ENCODE results near the gene C4orf33.

C4orf33 gene

DNA sequence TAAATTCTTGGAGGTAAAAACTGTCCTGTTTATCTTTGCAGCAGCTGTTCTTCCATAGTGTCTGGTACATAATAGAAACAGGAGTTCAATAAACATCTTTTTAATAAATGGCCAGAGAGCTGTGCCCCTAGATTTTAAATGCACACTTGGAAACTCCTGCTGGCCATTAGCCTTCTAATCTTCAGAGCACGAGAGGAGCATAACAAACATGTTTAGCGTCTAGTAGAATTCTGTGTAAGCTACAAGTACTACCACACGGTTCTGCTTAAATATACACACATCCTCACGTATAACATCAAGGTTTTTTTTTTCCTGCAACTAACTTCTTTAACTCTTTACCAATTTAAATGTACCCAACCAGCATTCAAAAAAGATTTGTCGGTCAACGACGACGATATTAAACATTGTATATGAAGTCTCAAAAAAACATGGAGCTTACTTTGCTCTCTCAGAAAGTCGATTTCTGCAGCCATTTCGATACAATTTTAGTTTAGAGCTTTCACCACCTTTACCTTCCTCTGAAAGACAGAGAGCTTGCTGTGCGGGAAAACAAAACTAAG is 3.2 kb upstream of the C4orf33 start:
- H3K9ac ChIP-seq (ENCODE audit: low read length in 2 of 2), result peak overlapping the region; percentile 86 to 92
- peak overlapping the region; percentile 91 to 92 for H3K4me3 ChIP-seq (ENCODE audit: low read length in 2 of 2)
- H3K9me3 ChIP-seq (ENCODE audit: control insufficient read depth in 2 of 2, low read length in 2 of 2), result no peaks in the 10 kb centered on the region
- H3K36me3 ChIP-seq (ENCODE audit: control insufficient read depth in 2 of 2, insufficient read depth in 2 of 2, low read length in 2 of 2), result no peaks in the 10 kb centered on the region
- no peaks in the 10 kb centered on the region for H3K4me1 ChIP-seq (ENCODE audit: control insufficient read depth, insufficient read depth, low read length)
- peak overlapping the region; percentile 88 for H3K27ac ChIP-seq (ENCODE audit: low read length)
- H3K27me3 ChIP-seq (ENCODE audit: control insufficient read depth in 1 of 2, insufficient read depth in 2 of 2, low read length in 2 of 2), result no peaks in the 10 kb centered on the region

DNA sequence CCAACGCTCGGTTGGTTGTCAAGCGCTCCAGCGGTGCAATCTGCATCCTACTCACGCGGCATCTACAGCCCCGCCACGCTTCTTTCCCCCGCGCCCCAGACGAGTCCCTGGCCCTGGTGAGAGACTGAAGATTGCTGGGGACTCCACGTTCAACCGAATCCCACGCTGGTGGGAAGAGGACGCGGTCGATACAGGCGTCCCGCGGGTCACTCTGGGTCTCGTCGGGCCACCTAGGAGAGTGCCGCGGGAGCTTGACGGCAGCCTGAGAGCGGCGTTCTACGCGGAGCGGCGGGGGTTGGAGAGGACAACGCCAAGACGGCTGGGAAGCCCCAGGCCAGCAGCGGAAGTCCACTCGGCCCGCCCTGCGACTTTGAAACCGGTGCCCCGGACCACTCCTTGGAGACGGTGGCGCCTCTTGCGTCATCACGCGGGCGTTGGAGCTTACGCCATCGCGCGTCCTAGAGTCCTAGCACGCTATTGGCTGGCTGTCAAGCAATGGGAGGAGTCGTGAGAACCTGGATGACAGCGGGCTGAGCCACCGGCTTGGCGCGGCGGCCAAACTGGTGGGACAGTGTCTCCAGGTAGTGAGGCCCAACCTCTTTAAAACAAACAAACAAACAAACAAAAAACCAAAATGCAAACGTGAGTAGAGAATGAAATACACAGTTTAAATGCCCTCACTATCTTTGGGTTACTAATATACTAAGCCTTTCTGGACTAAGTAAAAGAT is 2.6 kb upstream of the C4orf33 start, which contains the start of gene SCLT1:
Gene SCLT1, minus strand, starts transcription at position 349 of the 730 bp plus-strand sequence. CDS start 436 bp downstream, outside the sequence.
- peak within 1 kb of the TSS; percentile 86 to 92 for H3K9ac ChIP-seq (ENCODE audit: low read length in 2 of 2)
- H3K4me1 ChIP-seq (ENCODE audit: control insufficient read depth, insufficient read depth, low read length), result no peaks in the 10 kb centered on the region
- H3K4me3 ChIP-seq (ENCODE audit: low read length in 2 of 2), result peak within 1 kb of the TSS; percentile 91 to 92
- H3K27ac ChIP-seq (ENCODE audit: low read length), result peak within 1 kb of the TSS; percentile 88
- no peaks in the 10 kb centered on the region for H3K27me3 ChIP-seq (ENCODE audit: control insufficient read depth in 1 of 2, insufficient read depth in 2 of 2, low read length in 2 of 2)
- no peaks in the 10 kb centered on the region for H3K9me3 ChIP-seq (ENCODE audit: control insufficient read depth in 2 of 2, low read length in 2 of 2)
- H3K36me3 ChIP-seq (ENCODE audit: control insufficient read depth in 2 of 2, insufficient read depth in 2 of 2, low read length in 2 of 2), result no peaks in the 10 kb centered on the region

DNA sequence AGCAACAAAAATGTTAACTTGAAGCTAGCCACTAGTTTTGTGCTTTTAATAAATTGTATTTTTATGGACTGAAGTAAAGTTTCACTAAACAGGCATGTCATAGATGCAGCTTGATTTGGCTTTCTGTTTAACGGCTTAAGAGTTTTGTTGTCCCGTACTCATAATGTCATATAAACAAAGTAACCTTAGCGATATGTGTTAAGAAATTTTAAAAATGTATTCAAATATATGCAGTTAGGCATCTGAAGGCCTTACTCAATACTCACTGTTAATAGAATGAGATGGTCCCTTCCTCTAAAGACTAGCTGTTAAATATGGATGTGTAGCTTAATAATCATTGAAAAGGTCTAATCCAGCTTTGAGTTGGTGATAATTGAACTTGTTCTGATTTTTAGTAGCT is 1.6 kb upstream of the C4orf33 start:
- Histone ChIP-seq H3K4me1 (ENCODE audit: control insufficient read depth, insufficient read depth, low read length) (no peaks in the 10 kb centered on the region), H3K27me3 (ENCODE audit: control insufficient read depth in 1 of 2, insufficient read depth in 2 of 2, low read length in 2 of 2) (no peaks in the 10 kb centered on the region), H3K9ac (ENCODE audit: low read length in 2 of 2) (peak overlapping the region in 1 of 2 donors; percentile 92), H3K9me3 (ENCODE audit: control insufficient read depth in 2 of 2, low read length in 2 of 2) (no peaks in the 10 kb centered on the region), H3K27ac (ENCODE audit: low read length) (no peak overlapping the region), H3K36me3 (ENCODE audit: control insufficient read depth in 2 of 2, insufficient read depth in 2 of 2, low read length in 2 of 2) (no peaks in the 10 kb centered on the region), H3K4me3 (ENCODE audit: low read length in 2 of 2) (peak overlapping the region in 1 of 2 donors; percentile 91)

DNA sequence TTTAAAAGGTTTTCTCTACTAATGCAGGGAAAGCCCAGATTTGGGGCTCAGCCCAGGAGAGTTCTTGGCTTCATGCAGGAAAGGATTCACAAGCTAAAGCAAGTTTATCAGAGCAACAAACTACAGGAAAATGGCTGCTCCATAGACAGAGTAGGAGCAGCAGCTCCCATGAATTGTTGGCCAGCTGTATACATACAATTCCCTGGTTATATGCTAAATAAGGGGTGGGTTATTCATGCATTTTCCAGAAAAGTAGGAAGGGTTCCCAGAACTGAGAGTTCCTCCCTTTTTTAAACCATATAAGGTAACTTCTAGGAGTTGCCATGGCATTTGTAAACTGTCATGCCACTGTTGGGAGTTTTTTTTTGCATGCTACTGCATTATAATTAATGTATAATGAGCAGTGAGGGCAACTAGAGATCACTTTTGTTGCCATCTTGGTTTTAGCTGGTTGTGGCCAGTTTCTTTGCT is 2.6 kb downstream of the C4orf33 start:
- Histone ChIP-seq H3K4me1 (ENCODE audit: control insufficient read depth, insufficient read depth, low read length) (no peaks in the 10 kb centered on the region), H3K9ac (ENCODE audit: low read length in 2 of 2) (no peak overlapping the region), H3K4me3 (ENCODE audit: low read length in 2 of 2) (no peak overlapping the region)

DNA sequence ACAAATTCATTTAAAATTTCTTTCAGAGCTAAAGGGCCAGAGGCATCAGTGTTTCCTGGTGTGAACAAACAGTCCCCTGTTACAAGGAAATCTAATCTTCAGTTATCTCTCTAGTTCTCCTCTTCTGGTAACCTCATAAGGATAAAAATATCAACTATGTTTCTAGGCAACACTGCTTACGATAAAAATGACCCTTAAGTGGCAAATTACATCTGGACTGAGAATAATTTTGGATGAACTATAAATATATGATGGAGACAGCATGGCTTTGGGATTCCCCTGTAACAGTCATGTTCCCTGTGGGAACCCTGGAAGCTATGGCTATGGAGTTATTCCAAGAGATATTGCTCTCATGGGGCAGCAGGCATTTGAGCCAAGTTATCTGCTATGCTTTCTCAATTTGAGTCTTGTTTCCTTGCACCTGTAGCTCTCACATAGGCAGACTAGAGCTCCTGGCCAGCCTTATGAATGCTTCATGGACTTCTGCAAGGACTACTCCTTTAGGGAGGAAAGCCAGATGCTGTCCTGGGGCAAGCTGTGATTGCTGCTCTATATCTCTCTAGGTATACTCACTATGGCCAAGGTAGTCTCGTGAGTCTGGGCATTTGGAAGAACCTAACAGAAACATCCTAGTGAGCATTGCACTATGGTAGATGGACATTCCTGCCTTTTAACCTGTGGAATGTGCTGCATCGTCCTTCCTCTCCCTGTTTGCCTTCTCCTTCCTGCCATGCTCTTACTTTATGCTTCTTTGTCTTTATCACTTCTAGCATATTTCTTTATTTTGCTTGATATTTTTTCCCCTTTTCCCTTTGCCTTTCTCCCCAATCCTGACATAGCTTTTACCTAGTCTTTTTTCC is 14.2 kb downstream of the C4orf33 start:
- Histone ChIP-seq H3K4me1 (ENCODE audit: control insufficient read depth, insufficient read depth, low read length) (no peaks in the 10 kb centered on the region), H3K4me3 (ENCODE audit: low read length in 2 of 2) (no peak overlapping the region), H3K36me3 (ENCODE audit: control insufficient read depth in 2 of 2, insufficient read depth in 2 of 2, low read length in 2 of 2) (peaks cover 0 to 4% of the 10 kb centered on the region in 2 donors), H3K27me3 (ENCODE audit: control insufficient read depth in 1 of 2, insufficient read depth in 2 of 2, low read length in 2 of 2) (no peaks in the 10 kb centered on the region), H3K27ac (ENCODE audit: low read length) (no peak overlapping the region), H3K9me3 (ENCODE audit: control insufficient read depth in 2 of 2, low read length in 2 of 2) (no peaks in the 10 kb centered on the region), H3K9ac (ENCODE audit: low read length in 2 of 2) (no peak overlapping the region)

More for the DNA sequence above, 2.6 kb downstream of the C4orf33 start:
- no peaks in the 10 kb centered on the region for H3K9me3 ChIP-seq (ENCODE audit: control insufficient read depth in 2 of 2, low read length in 2 of 2)
- H3K27me3 ChIP-seq (ENCODE audit: control insufficient read depth in 1 of 2, insufficient read depth in 2 of 2, low read length in 2 of 2), result no peaks in the 10 kb centered on the region
- no peaks in the 10 kb centered on the region for H3K36me3 ChIP-seq (ENCODE audit: control insufficient read depth in 2 of 2, insufficient read depth in 2 of 2, low read length in 2 of 2)
- no peak overlapping the region for H3K27ac ChIP-seq (ENCODE audit: low read length)

DNA sequence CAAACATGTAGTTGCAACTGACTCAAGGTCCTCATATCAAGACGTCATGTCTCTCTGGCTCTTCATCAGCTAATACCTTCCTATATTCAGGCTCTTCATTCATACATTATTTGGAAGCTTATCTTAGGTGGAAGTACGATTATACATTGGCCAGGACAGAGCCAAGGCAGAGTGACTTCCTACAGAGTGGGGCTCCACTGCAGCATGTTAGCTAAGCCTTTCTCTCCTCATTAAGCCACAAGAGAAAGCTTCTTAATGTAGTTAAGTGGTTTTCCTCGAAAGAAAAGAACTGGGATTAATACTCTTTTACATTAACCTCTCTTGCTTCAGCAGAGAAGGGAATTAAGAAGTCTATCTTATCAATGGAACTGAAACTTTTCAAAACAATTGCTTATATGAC is 15.0 kb downstream of the C4orf33 start:
- Histone ChIP-seq H3K36me3 (ENCODE audit: control insufficient read depth in 2 of 2, insufficient read depth in 2 of 2, low read length in 2 of 2) (peaks cover 0 to 4% of the 10 kb centered on the region in 2 donors), H3K4me1 (ENCODE audit: control insufficient read depth, insufficient read depth, low read length) (no peaks in the 10 kb centered on the region), H3K9me3 (ENCODE audit: control insufficient read depth in 2 of 2, low read length in 2 of 2) (no peaks in the 10 kb centered on the region), H3K9ac (ENCODE audit: low read length in 2 of 2) (no peak overlapping the region), H3K4me3 (ENCODE audit: low read length in 2 of 2) (no peak overlapping the region), H3K27ac (ENCODE audit: low read length) (no peak overlapping the region), H3K27me3 (ENCODE audit: control insufficient read depth in 1 of 2, insufficient read depth in 2 of 2, low read length in 2 of 2) (no peaks in the 10 kb centered on the region)

DNA sequence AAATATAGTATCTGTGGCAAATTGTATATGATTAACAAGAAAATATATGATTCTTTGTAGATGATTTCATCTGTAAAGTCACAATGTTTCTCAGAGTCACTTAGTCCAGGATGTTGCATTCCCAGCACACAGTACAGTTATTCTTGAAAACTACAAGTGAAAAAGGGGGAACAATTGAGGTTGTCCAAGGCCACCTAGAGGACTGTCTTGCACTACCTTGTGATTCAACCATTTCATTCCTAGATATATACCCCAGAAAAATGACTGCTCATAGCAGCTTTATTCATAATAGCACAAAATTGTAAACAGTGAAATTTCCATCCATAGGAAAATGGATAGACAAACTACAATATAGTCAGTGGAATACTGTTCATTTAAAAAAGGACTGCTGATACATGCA is 16.0 kb downstream of the C4orf33 start:
- H3K9me3 ChIP-seq (ENCODE audit: control insufficient read depth in 2 of 2, low read length in 2 of 2), result no peaks in the 10 kb centered on the region

DNA sequence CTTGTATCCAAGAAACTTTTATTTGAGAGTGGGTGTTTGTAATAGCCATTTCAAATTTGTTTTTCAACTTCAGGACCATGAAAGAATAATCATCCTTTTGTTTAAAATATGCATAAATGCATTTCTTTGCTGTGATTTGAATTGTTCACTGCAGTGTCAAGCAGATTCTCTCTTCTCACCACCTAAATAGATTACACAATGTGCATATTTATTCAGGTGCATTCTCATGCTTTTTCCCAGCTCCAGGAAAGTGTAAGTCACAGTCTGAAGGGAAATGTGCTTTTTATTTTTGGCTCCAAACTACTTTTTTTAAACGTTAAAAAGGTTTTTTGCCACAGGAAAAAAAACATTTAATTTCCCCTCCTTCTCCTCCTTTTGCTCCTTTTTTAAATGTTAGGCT is 17.5 kb downstream of the C4orf33 start:
- Histone ChIP-seq H3K9me3 (ENCODE audit: control insufficient read depth in 2 of 2, low read length in 2 of 2) (no peaks in the 10 kb centered on the region), H3K4me3 (ENCODE audit: low read length in 2 of 2) (no peak overlapping the region), H3K9ac (ENCODE audit: low read length in 2 of 2) (no peak overlapping the region), H3K4me1 (ENCODE audit: control insufficient read depth, insufficient read depth, low read length) (no peaks in the 10 kb centered on the region), H3K36me3 (ENCODE audit: control insufficient read depth in 2 of 2, insufficient read depth in 2 of 2, low read length in 2 of 2) (peaks cover 0 to 4% of the 10 kb centered on the region in 2 donors), H3K27me3 (ENCODE audit: control insufficient read depth in 1 of 2, insufficient read depth in 2 of 2, low read length in 2 of 2) (no peaks in the 10 kb centered on the region), H3K27ac (ENCODE audit: low read length) (no peak overlapping the region)

More for the DNA sequence above, 16.0 kb downstream of the C4orf33 start:
- Histone ChIP-seq H3K4me3 (ENCODE audit: low read length in 2 of 2) (no peak overlapping the region), H3K27me3 (ENCODE audit: control insufficient read depth in 1 of 2, insufficient read depth in 2 of 2, low read length in 2 of 2) (no peaks in the 10 kb centered on the region), H3K4me1 (ENCODE audit: control insufficient read depth, insufficient read depth, low read length) (no peaks in the 10 kb centered on the region), H3K27ac (ENCODE audit: low read length) (no peak overlapping the region), H3K9ac (ENCODE audit: low read length in 2 of 2) (no peak overlapping the region), H3K36me3 (ENCODE audit: control insufficient read depth in 2 of 2, insufficient read depth in 2 of 2, low read length in 2 of 2) (peaks cover 0 to 4% of the 10 kb centered on the region in 2 donors)

DNA sequence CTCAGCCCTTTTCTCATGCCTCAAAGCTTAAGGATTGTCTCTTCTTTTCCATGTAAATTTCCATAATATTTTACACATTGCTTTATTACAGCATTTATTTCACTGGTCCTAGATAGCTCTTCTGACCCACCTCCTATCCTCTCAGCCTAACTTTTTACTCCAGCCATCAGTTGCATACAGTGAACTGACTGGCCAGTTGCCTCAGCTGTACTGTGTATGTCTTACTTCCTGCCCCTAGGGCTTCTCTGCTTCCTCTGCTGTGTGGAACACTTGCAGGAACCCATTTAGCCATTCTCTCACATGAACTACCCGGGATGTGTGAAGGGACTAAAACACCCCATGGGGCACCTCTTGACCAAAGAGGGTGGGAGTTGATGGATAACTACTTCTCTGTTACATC is 18.0 kb downstream of the C4orf33 start:
- Histone ChIP-seq H3K27ac (ENCODE audit: low read length) (no peak overlapping the region), H3K9ac (ENCODE audit: low read length in 2 of 2) (no peak overlapping the region), H3K4me3 (ENCODE audit: low read length in 2 of 2) (no peak overlapping the region), H3K36me3 (ENCODE audit: control insufficient read depth in 2 of 2, insufficient read depth in 2 of 2, low read length in 2 of 2) (peaks cover 0 to 4% of the 10 kb centered on the region in 2 donors), H3K9me3 (ENCODE audit: control insufficient read depth in 2 of 2, low read length in 2 of 2) (no peaks in the 10 kb centered on the region), H3K4me1 (ENCODE audit: control insufficient read depth, insufficient read depth, low read length) (no peaks in the 10 kb centered on the region), H3K27me3 (ENCODE audit: control insufficient read depth in 1 of 2, insufficient read depth in 2 of 2, low read length in 2 of 2) (no peaks in the 10 kb centered on the region)

DNA sequence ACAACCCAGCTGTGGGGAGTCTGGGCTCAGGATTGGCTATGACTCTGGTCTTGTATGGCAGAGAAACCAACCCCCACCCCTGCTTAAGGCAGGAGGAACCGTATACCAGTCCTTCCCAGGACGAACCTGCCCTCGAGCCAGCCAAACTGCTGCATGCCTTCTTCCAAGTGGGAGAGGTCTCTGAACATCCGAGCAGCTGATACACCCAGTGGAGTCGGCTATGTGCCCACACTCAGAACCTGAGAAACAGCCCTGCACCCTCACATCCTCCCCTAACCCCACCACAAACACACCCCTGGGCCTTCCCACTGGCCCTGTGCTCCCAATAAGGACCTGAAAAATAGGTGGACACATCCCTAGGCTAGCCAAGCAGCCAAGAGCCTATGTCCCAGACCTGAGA is 21.8 kb downstream of the C4orf33 start:
- Histone ChIP-seq H3K4me1 (ENCODE audit: control insufficient read depth, insufficient read depth, low read length) (no peaks in the 10 kb centered on the region), H3K9ac (ENCODE audit: low read length in 2 of 2) (no peak overlapping the region), H3K27ac (ENCODE audit: low read length) (no peak overlapping the region), H3K4me3 (ENCODE audit: low read length in 2 of 2) (no peak overlapping the region), H3K9me3 (ENCODE audit: control insufficient read depth in 2 of 2, low read length in 2 of 2) (no peaks in the 10 kb centered on the region), H3K36me3 (ENCODE audit: control insufficient read depth in 2 of 2, insufficient read depth in 2 of 2, low read length in 2 of 2) (no peaks in the 10 kb centered on the region), H3K27me3 (ENCODE audit: control insufficient read depth in 1 of 2, insufficient read depth in 2 of 2, low read length in 2 of 2) (no peaks in the 10 kb centered on the region)

Measured in stomach smooth muscle (tissue), 2 donors.